Stimulated activated naive CD8-positive, alpha-beta T cell treated with anti-CD3 and anti-CD28 coated beads, Interleukin-15, Interleukin-2, amounts not matched to agents 100 ng/mL and 50 ng/mL, for 24 hours (primary cell): ENCODE measurements around the gene CBFA2T3.
"Not testable (repeated sequence)": the region's sequence is repeated elsewhere in the genome, so short reads cannot be mapped to it uniquely, and the experiment has no call there.

Experiments
- H3K27ac Mint-ChIP-seq: one replicate; pipeline ENCODE4 v1.8.0; 2021; ENCODE audit warnings: mild to moderate bottlenecking, mixed read lengths
- H3K27me3 Mint-ChIP-seq: one replicate; pipeline ENCODE4 v1.8.0; 2021; ENCODE audit warnings: mixed read lengths
- H3K36me3 Mint-ChIP-seq: one replicate; pipeline ENCODE4 v1.8.0; 2021; ENCODE audit warnings: low read depth, mixed read lengths
- H3K4me1 Mint-ChIP-seq: one replicate; pipeline ENCODE4 v1.8.0; 2021; ENCODE audit warnings: low read depth, mixed read lengths
- H3K4me3 Mint-ChIP-seq: one replicate; pipeline ENCODE4 v1.8.0; 2021; ENCODE audit warnings: mild to moderate bottlenecking, mixed read lengths
- H3K9me3 Mint-ChIP-seq: one replicate; pipeline ENCODE4 v1.8.0; 2021; ENCODE audit warnings: mixed read lengths

Gene CBFA2T3

GRCh38 chr16:89005201-89006035 lies 28.4 kb upstream of the CBFA2T3 start:
- H3K4me1 Mint-ChIP-seq, result peaks cover 8% of the 10 kb centered on the region
- H3K27me3 Mint-ChIP-seq, result peaks cover 41% of the 10 kb centered on the region
- H3K27ac Mint-ChIP-seq, result no peak overlapping the region
- H3K4me3 Mint-ChIP-seq, result no peak overlapping the region
- no peaks in the 10 kb centered on the region for H3K9me3 Mint-ChIP-seq
- H3K36me3 Mint-ChIP-seq, result no peaks in the 10 kb centered on the region

- Mint-ChIP-seq H3K9me3 (peaks cover under 1% of the 10 kb centered on the region), H3K27me3 (peaks cover 39% of the 10 kb centered on the region), H3K4me3 (no peak overlapping the region)
Observed at GRCh38 chr16:89004209-89004831, 27.3 kb upstream of the CBFA2T3 start.

GRCh38 chr16:89003831-89004208 lies 26.8 kb upstream of the CBFA2T3 start:
- Mint-ChIP-seq H3K27me3 (peaks cover 37% of the 10 kb centered on the region), H3K9me3 (peaks cover 5% of the 10 kb centered on the region), H3K4me1 (peaks cover 18% of the 10 kb centered on the region), H3K4me3 (no peak overlapping the region), H3K36me3 (peaks cover 5% of the 10 kb centered on the region), H3K27ac (no peak overlapping the region)

More at GRCh38 chr16:89004209-89004831, 27.3 kb upstream of the CBFA2T3 start:
- peaks cover 13% of the 10 kb centered on the region for H3K4me1 Mint-ChIP-seq
- no peak overlapping the region for H3K27ac Mint-ChIP-seq
- H3K36me3 Mint-ChIP-seq, result no peaks in the 10 kb centered on the region

- Mint-ChIP-seq H3K4me3 (no peak overlapping the region), H3K27me3 (peaks cover 37% of the 10 kb centered on the region), H3K4me1 (peaks cover 18% of the 10 kb centered on the region), H3K9me3 (peaks cover 5% of the 10 kb centered on the region), H3K27ac (no peak overlapping the region), H3K36me3 (peaks cover 6% of the 10 kb centered on the region)
Observed at GRCh38 chr16:89002851-89003830, 26.1 kb upstream of the CBFA2T3 start.

GRCh38 chr16:89002081-89002480 lies 25.1 kb upstream of the CBFA2T3 start:
- H3K4me3 Mint-ChIP-seq, H3K9me3 Mint-ChIP-seq, H3K36me3 Mint-ChIP-seq, H3K27ac Mint-ChIP-seq: not testable (repeated sequence)
- H3K4me1 Mint-ChIP-seq, result peaks cover 18% of the 10 kb centered on the region
- peaks cover 32% of the 10 kb centered on the region for H3K27me3 Mint-ChIP-seq

- Mint-ChIP-seq H3K9me3 (peaks cover 10% of the 10 kb centered on the region), H3K36me3 (peaks cover 6% of the 10 kb centered on the region), H3K4me1 (peaks cover 18% of the 10 kb centered on the region), H3K27ac (no peak overlapping the region), H3K4me3 (no peak overlapping the region), H3K27me3 (peaks cover 32% of the 10 kb centered on the region)
Observed at GRCh38 chr16:89001117-89002027, 24.4 kb upstream of the CBFA2T3 start.

- H3K27me3 Mint-ChIP-seq, result peaks cover 32% of the 10 kb centered on the region
- H3K4me1 Mint-ChIP-seq, result peaks cover 18% of the 10 kb centered on the region
- H3K9me3 Mint-ChIP-seq, result peaks cover 10% of the 10 kb centered on the region
- peaks cover 6% of the 10 kb centered on the region for H3K36me3 Mint-ChIP-seq
- no peak overlapping the region for H3K27ac Mint-ChIP-seq
- no peak overlapping the region for H3K4me3 Mint-ChIP-seq
Observed at GRCh38 chr16:89000207-89000959, 23.4 kb upstream of the CBFA2T3 start.

GRCh38 chr16:88999457-89000206 lies 22.6 kb upstream of the CBFA2T3 start:
- Mint-ChIP-seq H3K4me1 (peaks cover 16% of the 10 kb centered on the region), H3K9me3 (peaks cover 10% of the 10 kb centered on the region), H3K27ac (no peak overlapping the region), H3K4me3 (peak overlapping the region; percentile 18), H3K36me3 (peaks cover 6% of the 10 kb centered on the region), H3K27me3 (peaks cover 25% of the 10 kb centered on the region)

GRCh38 chr16:88995746-88996535 lies 18.9 kb upstream of the CBFA2T3 start:
- Mint-ChIP-seq H3K36me3 (peaks cover 6% of the 10 kb centered on the region), H3K27me3 (peaks cover 11% of the 10 kb centered on the region), H3K9me3 (peaks cover 10% of the 10 kb centered on the region), H3K4me1 (peaks cover 10% of the 10 kb centered on the region), H3K4me3 (no peak overlapping the region), H3K27ac (no peak overlapping the region)

GRCh38 chr16:88995194-88995593 lies 18.2 kb upstream of the CBFA2T3 start:
- H3K9me3 Mint-ChIP-seq, result peaks cover 10% of the 10 kb centered on the region
- H3K4me3 Mint-ChIP-seq, result no peak overlapping the region
- no peak overlapping the region for H3K27ac Mint-ChIP-seq
- peaks cover 6% of the 10 kb centered on the region for H3K36me3 Mint-ChIP-seq
- peaks cover 4% of the 10 kb centered on the region for H3K27me3 Mint-ChIP-seq
- peaks cover 10% of the 10 kb centered on the region for H3K4me1 Mint-ChIP-seq

- H3K4me3 Mint-ChIP-seq, result no peak overlapping the region
- peaks cover 6% of the 10 kb centered on the region for H3K4me1 Mint-ChIP-seq
- H3K27ac Mint-ChIP-seq, result no peak overlapping the region
- peaks cover 6% of the 10 kb centered on the region for H3K36me3 Mint-ChIP-seq
- H3K9me3 Mint-ChIP-seq, result peaks cover 10% of the 10 kb centered on the region
- no peaks in the 10 kb centered on the region for H3K27me3 Mint-ChIP-seq
Observed at GRCh38 chr16:88994695-88995094, 17.7 kb upstream of the CBFA2T3 start.

GRCh38 chr16:88993946-88994600 lies 17.1 kb upstream of the CBFA2T3 start:
- H3K27ac Mint-ChIP-seq, result no peak overlapping the region
- peaks cover 3% of the 10 kb centered on the region for H3K36me3 Mint-ChIP-seq
- no peaks in the 10 kb centered on the region for H3K27me3 Mint-ChIP-seq
- H3K9me3 Mint-ChIP-seq, result peaks cover 7% of the 10 kb centered on the region
- peaks cover 3% of the 10 kb centered on the region for H3K4me1 Mint-ChIP-seq
- H3K4me3 Mint-ChIP-seq, result no peak overlapping the region
